H9 (cell line): ENCODE data around the gene NPHS1. TPM values are rescaled to one million over a fixed set of nuclear protein-coding genes. Genes with fewer than 3 reads are reported as not detected.

Experiments used
- DNase-seq: peaks from one replicate; pipeline ENCODE4 v3.0.0-alpha.2; 2017
- H2AFZ ChIP-seq: one replicate; pipeline ENCODE4 v1.6.1; 2013; ENCODE audit warnings: mild to moderate bottlenecking, low read length, control low read depth, moderate library complexity
- H2AK5ac ChIP-seq: 2 replicates; pipeline ENCODE4 v1.6.1; 2013; ENCODE audit warnings: low read length, control low read depth, mixed read lengths; ENCODE audit not compliant: insufficient read length
- H2BK120ac ChIP-seq: one replicate; pipeline ENCODE4 v1.6.1; 2013; ENCODE audit warnings: low read depth, mild to moderate bottlenecking, low read length, control low read depth, inconsistent platforms; ENCODE audit not compliant: poor library complexity, severe bottlenecking
- H2BK12ac ChIP-seq: 2 replicates; pipeline ENCODE4 v1.6.1; 2013; ENCODE audit warnings: low read length, control low read depth, mixed read lengths, low read depth; ENCODE audit not compliant: insufficient read length
- H2BK15ac ChIP-seq: 2 replicates; pipeline ENCODE4 v1.6.1; 2013; ENCODE audit warnings: low read depth, low read length, control low read depth
- H2BK20ac ChIP-seq: one replicate; pipeline ENCODE4 v1.6.1; 2013; ENCODE audit warnings: low read depth, mild to moderate bottlenecking, low read length, control low read depth, inconsistent platforms; ENCODE audit not compliant: poor library complexity, severe bottlenecking
- H2BK5ac ChIP-seq: 2 replicates; pipeline ENCODE4 v1.6.1; 2013; ENCODE audit warnings: low read length, control low read depth, mixed read lengths; ENCODE audit not compliant: insufficient read length
- H3K14ac ChIP-seq: 2 replicates; pipeline ENCODE4 v1.6.1; 2013; ENCODE audit warnings: low read length, control low read depth; ENCODE audit not compliant: insufficient read depth
- H3K18ac ChIP-seq: 2 replicates; pipeline ENCODE4 v1.6.1; 2013; ENCODE audit warnings: low read depth, mild to moderate bottlenecking, mixed read lengths, low read length, control low read depth; ENCODE audit not compliant: insufficient read length
- H3K23ac ChIP-seq: 2 replicates; pipeline ENCODE4 v1.6.1; 2013; ENCODE audit warnings: low read length, control low read depth, mixed read lengths, low read depth; ENCODE audit not compliant: insufficient read length
- H3K23me2 ChIP-seq: 2 replicates; pipeline ENCODE4 v1.6.1; 2013; ENCODE audit warnings: low read depth, mild to moderate bottlenecking, mixed read lengths, low read length, control low read depth; ENCODE audit not compliant: insufficient read length, poor library complexity, severe bottlenecking
- H3K27ac ChIP-seq: 2 replicates; pipeline ENCODE4 v1.5.1; 2013; ENCODE audit warnings: low read length, control low read depth, mixed read lengths, low read depth; ENCODE audit not compliant: insufficient read length
- H3K27me3 ChIP-seq: 2 replicates; pipeline ENCODE4 v1.6.1; 2013; ENCODE audit warnings: low read length, control low read depth, inconsistent platforms; ENCODE audit not compliant: insufficient read depth
- H3K4ac ChIP-seq: 2 replicates; pipeline ENCODE4 v1.6.1; 2013; ENCODE audit warnings: low read depth, mild to moderate bottlenecking, control low read depth, inconsistent platforms, low read length, moderate library complexity
- H3K4me1 ChIP-seq: 2 replicates; pipeline ENCODE4 v1.6.1; 2013; ENCODE audit warnings: low read length, control low read depth, inconsistent platforms; ENCODE audit not compliant: insufficient read depth
- H3K4me2 ChIP-seq: 2 replicates; pipeline ENCODE4 v1.6.1; 2013; ENCODE audit warnings: low read length, control low read depth, mixed read lengths; ENCODE audit not compliant: insufficient read length, insufficient read depth
- H3K56ac ChIP-seq: 2 replicates; pipeline ENCODE4 v1.6.1; 2013; ENCODE audit warnings: low read depth, mild to moderate bottlenecking, mixed read lengths, low read length, control low read depth; ENCODE audit not compliant: insufficient read length
- H3K79me1 ChIP-seq: 2 replicates; pipeline ENCODE4 v1.6.1; 2013; ENCODE audit warnings: low read depth, mild to moderate bottlenecking, moderate library complexity, low read length, control low read depth, inconsistent platforms; ENCODE audit not compliant: insufficient read depth, poor library complexity, severe bottlenecking
- H3K79me2 ChIP-seq: 2 replicates; pipeline ENCODE4 v1.6.1; 2013; ENCODE audit warnings: low read length, control low read depth, inconsistent platforms; ENCODE audit not compliant: insufficient read depth
- H3K9ac ChIP-seq: 2 replicates; pipeline ENCODE4 v1.6.1; 2013; ENCODE audit warnings: low read length, control low read depth, mixed read lengths; ENCODE audit not compliant: insufficient read length; ENCODE audit errors: extremely low read depth
- H3K9me3 ChIP-seq: one replicate; pipeline ENCODE4 v1.6.1; 2013; ENCODE audit warnings: low read depth, low read length, inconsistent platforms; ENCODE audit not compliant: control insufficient read depth
- H3T11ph ChIP-seq: one replicate; pipeline ENCODE4 v1.6.1; 2013; ENCODE audit warnings: mild to moderate bottlenecking, low read length, control low read depth, inconsistent platforms
- H4K20me1 ChIP-seq: one replicate; pipeline ENCODE4 v1.6.1; 2013; ENCODE audit not compliant: control insufficient read depth, insufficient read length, insufficient read depth
- H4K5ac ChIP-seq: 2 replicates; pipeline ENCODE4 v1.6.1; 2013; ENCODE audit warnings: low read depth, mild to moderate bottlenecking, mixed read lengths, low read length, control low read depth; ENCODE audit not compliant: insufficient read length
- H4K8ac ChIP-seq: replicated peaks from 2 replicates; pipeline ENCODE4 v1.6.1; 2013; ENCODE audit warnings: low read length, control low read depth, mixed read lengths, low read depth; ENCODE audit not compliant: insufficient read length
- H4K91ac ChIP-seq: 2 replicates; pipeline ENCODE4 v1.6.1; 2013; ENCODE audit warnings: low read depth, mild to moderate bottlenecking, moderate library complexity, mixed read lengths, low read length, control low read depth; ENCODE audit not compliant: insufficient read length
- H3K27ac Mint-ChIP-seq, 3 experiments: 2 replicates in 2 of 3; 3 replicates in 1 of 3; pipeline ENCODE4 v1.8.0; 2020 to 2021; ENCODE audit warnings: mixed read lengths in 3 of 3, mild to moderate bottlenecking in 1 of 3, moderate library complexity in 1 of 3
- H3K27me3 Mint-ChIP-seq: 2 replicates; pipeline ENCODE4 v1.8.0; 2021; ENCODE audit warnings: low read depth, mild to moderate bottlenecking, moderate library complexity, mixed read lengths
- H3K36me3 Mint-ChIP-seq, 3 experiments: 2 replicates in 2 of 3; 3 replicates in 1 of 3; pipeline ENCODE4 v1.8.0; 2020 to 2021; ENCODE audit warnings: low read depth in 3 of 3, mixed read lengths in 3 of 3; ENCODE audit not compliant: insufficient read depth in 1 of 3
- H3K4me1 Mint-ChIP-seq, 2 experiments: 2 replicates each; pipeline ENCODE4 v1.8.0; 2020; ENCODE audit warnings: mixed read lengths in 2 of 2
- H3K4me3 Mint-ChIP-seq, 2 experiments: 2 replicates in 1 of 2; 3 replicates in 1 of 2; pipeline ENCODE4 v1.8.0; 2020 to 2021; ENCODE audit warnings: mild to moderate bottlenecking in 2 of 2, mixed read lengths in 2 of 2, moderate library complexity in 1 of 2
- H3K9me3 Mint-ChIP-seq, 2 experiments: 2 replicates in 1 of 2; 3 replicates in 1 of 2; pipeline ENCODE4 v1.8.0; 2020; ENCODE audit warnings: mild to moderate bottlenecking in 2 of 2, mixed read lengths in 2 of 2, moderate library complexity in 1 of 2
- CTCF ChIP-seq: fragments of 200-600 bp; sonication (generic); conservative IDR thresholded peaks from 3 replicates; pipeline ENCODE4 v1.8.0; 2021; ENCODE audit warnings: antibody characterized with exemption, mild to moderate bottlenecking
- WGBS: extraction: QIAGEN DNeasy Blood & Tissue Kit; methylation state at CpG from one replicate; pipeline ENCODE4 v1.1.7; 2013; ENCODE audit warnings: missing lambda C conversion rate, low lambda C conversion rate, mixed read lengths; ENCODE audit not compliant: insufficient read length; ENCODE audit errors: extremely low coverage; 5-methylcytosine and 5-hydroxymethylcytosine counted together
- total RNA-seq: library from RNA; stranded (reverse); gene quantifications from 2 replicates; pipeline ENCODE4 v1.2.1, GENCODE V29; 2021

The NPHS1 gene
- total RNA-seq, 1 experiment from 2014 or later, result 0.83 TPM

- H3T11ph ChIP-seq, result no peak overlapping the region
- H4K91ac ChIP-seq, result no peak overlapping the region
- no peak overlapping the region for H3K23ac ChIP-seq
- H4K8ac ChIP-seq, result no peak overlapping the region
- no peak overlapping the region for H2BK5ac ChIP-seq
- no peaks in the 10 kb centered on the region for H3K79me2 ChIP-seq
- H3K4me3 Mint-ChIP-seq, result no peak overlapping the region
- H4K20me1 ChIP-seq, result no peaks in the 10 kb centered on the region
- H2AFZ ChIP-seq, result no peak overlapping the region
- no peak overlapping the region for H2BK120ac ChIP-seq
- peaks cover 23% of the 10 kb centered on the region for H3K27me3 Mint-ChIP-seq
- no peak overlapping the region for H3K4me2 ChIP-seq
- H3K9ac ChIP-seq, result no peak overlapping the region
- H3K56ac ChIP-seq, result no peak overlapping the region
- no peaks in the 10 kb centered on the region for H3K9me3 ChIP-seq
- H3K4ac ChIP-seq, result no peak overlapping the region
- no peak overlapping the region for H3K14ac ChIP-seq
- no peaks in the 10 kb centered on the region for H3K23me2 ChIP-seq
- H3K27me3 ChIP-seq, result no peaks in the 10 kb centered on the region; the same call in 1 of the 2 replicates
- H3K79me1 ChIP-seq, result no peaks in the 10 kb centered on the region
- no peak overlapping the region for H3K18ac ChIP-seq
- H3K36me3 Mint-ChIP-seq, result no peaks in the 10 kb centered on the region
- no peak overlapping the region for H3K27ac ChIP-seq
- no peaks in the 10 kb centered on the region; a peak in 1 of 5 replicates for H3K9me3 Mint-ChIP-seq
- TF ChIP-seq CTCF, result no peak
- H2BK15ac ChIP-seq, result no peak overlapping the region
- H3K4me1 Mint-ChIP-seq, result peaks cover 6 to 8% of the 10 kb centered on the region in 2 experiments
- DNase-seq, result no peak
- H3K4me1 ChIP-seq, result peaks cover 3% of the 10 kb centered on the region; the same call in 1 of the 2 replicates
- H2BK12ac ChIP-seq, result no peak overlapping the region
- WGBS, result no CpG with 5 or more reads among the region's 3 CpGs
- H4K5ac ChIP-seq, result no peak overlapping the region
- no peak overlapping the region for H3K27ac Mint-ChIP-seq
- H2BK20ac ChIP-seq, result no peak overlapping the region
- H2AK5ac ChIP-seq, result no peak overlapping the region
Measured at GRCh38 chr19:35822579-35822978, 29.7 kb downstream of the NPHS1 start.
